Mucosa of rectum (tissue), 2 donors: Measurements from ENCODE around the gene SIRT1.
"Not testable (repeated sequence)": the region's sequence is repeated elsewhere in the genome, so short reads cannot be mapped to it uniquely, and the experiment has no call there.

Experiments
- H3K27ac ChIP-seq, 2 donors: one replicate each; pipeline ENCODE4 v1.7.0; 2013; ENCODE audit warnings: inconsistent platforms in 2 of 2, low read depth in 2 of 2, low read length in 2 of 2
- H3K27me3 ChIP-seq, 2 donors: one replicate each; pipeline ENCODE4 v1.7.0; 2013; ENCODE audit warnings: low read length in 2 of 2; ENCODE audit not compliant: control insufficient read depth in 2 of 2, insufficient read depth in 2 of 2
- H3K36me3 ChIP-seq, 2 donors: one replicate each; pipeline ENCODE4 v1.7.0; 2013; ENCODE audit warnings: low read length in 2 of 2; ENCODE audit not compliant: control insufficient read depth in 2 of 2, insufficient read depth in 2 of 2
- H3K4me1 ChIP-seq, 2 donors: one replicate each; pipeline ENCODE4 v1.7.0; 2013; ENCODE audit warnings: low read length in 2 of 2, mild to moderate bottlenecking in 1 of 2; ENCODE audit not compliant: control insufficient read depth in 2 of 2, insufficient read depth in 2 of 2
- H3K4me3 ChIP-seq, 2 donors: one replicate each; pipeline ENCODE4 v1.7.0; 2013; ENCODE audit warnings: low read length in 2 of 2
- H3K9ac ChIP-seq, 2 donors: one replicate each; pipeline ENCODE4 v1.7.0; 2013; ENCODE audit warnings: low read length in 2 of 2, low read depth in 1 of 2, mild to moderate bottlenecking in 1 of 2
- H3K9me3 ChIP-seq, 2 donors: one replicate each; pipeline ENCODE4 v1.7.0; 2013; ENCODE audit warnings: low read length in 2 of 2; ENCODE audit not compliant: control insufficient read depth in 2 of 2
- donor health status: healthy.
- donor health status: Normal muscosa, but diverticular disease.

The SIRT1 gene

DNA sequence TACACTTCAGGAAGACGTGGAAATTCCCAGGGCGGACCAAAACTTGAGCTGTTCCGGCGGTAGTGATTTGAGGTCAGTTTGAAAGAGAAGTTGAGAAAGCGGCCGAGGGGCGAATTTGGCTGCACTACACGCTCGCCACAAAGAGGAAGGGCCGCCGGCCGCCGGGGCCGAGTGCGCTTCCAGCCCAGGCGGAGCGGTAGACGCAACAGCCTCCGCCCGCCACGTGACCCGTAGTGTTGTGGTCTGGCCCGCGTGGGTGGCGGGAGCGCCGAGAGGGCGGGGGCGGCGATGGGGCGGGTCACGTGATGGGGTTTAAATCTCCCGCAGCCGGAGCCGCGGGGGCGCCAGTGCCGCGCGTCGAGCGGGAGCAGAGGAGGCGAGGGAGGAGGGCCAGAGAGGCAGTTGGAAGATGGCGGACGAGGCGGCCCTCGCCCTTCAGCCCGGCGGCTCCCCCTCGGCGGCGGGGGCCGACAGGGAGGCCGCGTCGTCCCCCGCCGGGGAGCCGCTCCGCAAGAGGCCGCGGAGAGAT is at the start of gene SIRT1:
Gene SIRT1, plus strand, starts transcription at position 344 of the 529 bp plus-strand sequence. Its CDS starts 66 bp downstream, at position 410.
- peak within 1 kb of the TSS; percentile 88 to 91 for H3K27ac ChIP-seq
- H3K4me1 ChIP-seq, result peaks cover 2 to 9% of the 10 kb centered on the region in 2 donors
- no peaks in the 10 kb centered on the region for H3K27me3 ChIP-seq
- peak within 1 kb of the TSS; percentile 80 to 94 for H3K4me3 ChIP-seq
- peak within 1 kb of the TSS; percentile 55 to 84 for H3K9ac ChIP-seq
- no peaks in the 10 kb centered on the region for H3K9me3 ChIP-seq
- peaks cover 18 to 20% of the 10 kb centered on the region in 2 donors for H3K36me3 ChIP-seq

DNA sequence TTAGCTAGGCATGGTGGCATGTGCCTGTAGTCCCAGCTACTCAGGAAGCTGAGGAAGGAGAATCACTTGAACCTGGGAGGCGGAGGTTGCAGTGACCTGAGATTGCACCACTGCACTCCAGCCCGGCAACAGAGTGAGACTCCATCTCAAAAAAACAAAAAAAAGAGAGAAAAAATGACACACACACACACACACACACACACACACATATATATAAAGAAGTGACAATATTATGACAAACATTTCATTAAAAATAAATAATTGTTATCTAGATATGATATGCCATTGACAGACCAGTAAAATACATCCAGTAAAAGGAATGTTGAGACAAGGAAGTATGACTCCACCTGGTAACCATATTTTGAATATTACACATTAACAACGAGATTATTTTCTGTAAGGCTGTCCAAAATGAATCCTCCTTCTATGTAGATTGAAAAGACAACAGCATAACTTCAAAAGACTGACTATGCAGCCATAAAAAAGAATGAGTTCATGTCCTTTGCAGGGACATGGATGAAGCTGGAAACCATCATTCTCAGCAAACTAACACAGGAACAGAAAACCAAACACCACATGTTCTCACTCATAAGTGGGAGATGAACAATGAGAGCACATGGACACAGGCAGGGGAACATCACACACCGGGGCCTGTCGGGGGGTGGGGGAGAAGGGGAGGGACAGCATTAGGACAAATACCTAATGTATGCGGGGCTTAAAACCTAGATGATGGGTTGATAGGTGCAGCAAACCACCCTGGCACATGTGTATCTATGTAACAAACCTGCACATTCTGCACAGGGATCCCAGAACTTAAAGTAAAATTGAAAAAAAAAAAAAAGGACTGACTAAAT is 48.7 kb upstream of the SIRT1 start:
- H3K27ac ChIP-seq, H3K4me3 ChIP-seq, H3K9me3 ChIP-seq, H3K4me1 ChIP-seq, H3K36me3 ChIP-seq, H3K9ac ChIP-seq, H3K27me3 ChIP-seq: not testable (repeated sequence)

DNA sequence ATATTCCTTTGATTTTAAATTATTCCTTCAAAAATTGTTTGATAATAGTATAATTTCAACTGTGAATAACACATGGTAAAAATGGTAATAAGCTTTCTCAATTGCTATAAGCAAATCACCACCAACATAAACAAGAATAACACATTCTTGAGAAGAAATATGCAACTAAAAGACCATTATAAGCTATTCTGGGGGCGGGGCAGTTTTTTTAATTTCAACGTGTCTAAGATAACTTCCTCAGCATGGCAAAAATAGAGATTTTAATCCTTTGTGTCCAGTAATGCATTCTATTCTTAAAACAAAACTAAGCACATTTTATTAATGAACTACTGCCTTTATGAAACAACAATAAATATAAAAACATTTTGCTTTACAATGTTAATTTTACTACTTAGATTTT is 48.0 kb upstream of the SIRT1 start:
- Histone ChIP-seq H3K36me3 (no peaks in the 10 kb centered on the region), H3K27me3 (no peaks in the 10 kb centered on the region), H3K9ac (no peak overlapping the region), H3K4me1 (no peaks in the 10 kb centered on the region), H3K27ac (no peak overlapping the region), H3K9me3 (no peaks in the 10 kb centered on the region), H3K4me3 (no peak overlapping the region)

DNA sequence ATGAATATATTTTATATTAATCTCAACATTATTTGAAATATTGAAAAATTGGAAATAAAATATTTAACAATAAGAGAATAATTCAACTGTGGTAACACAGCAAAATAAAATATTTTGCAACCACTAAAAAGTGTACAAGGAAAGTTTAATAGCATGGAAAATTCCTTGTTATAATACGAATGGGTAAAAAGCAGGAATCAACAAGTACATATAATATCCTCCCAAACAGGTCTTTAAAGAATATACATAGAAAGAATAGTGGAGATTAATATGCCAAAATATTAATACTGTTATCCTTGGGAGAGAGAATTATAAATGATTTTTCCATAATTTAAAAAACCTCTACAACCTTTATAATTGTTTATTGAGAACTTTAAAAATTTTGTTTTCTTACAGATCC is 47.5 kb upstream of the SIRT1 start:
- H3K4me3 ChIP-seq, result no peak overlapping the region
- no peak overlapping the region for H3K27ac ChIP-seq
- no peak overlapping the region for H3K9ac ChIP-seq
- H3K9me3 ChIP-seq, result no peaks in the 10 kb centered on the region
- H3K36me3 ChIP-seq, result no peaks in the 10 kb centered on the region
- H3K27me3 ChIP-seq, result no peaks in the 10 kb centered on the region
- H3K4me1 ChIP-seq, result no peaks in the 10 kb centered on the region

DNA sequence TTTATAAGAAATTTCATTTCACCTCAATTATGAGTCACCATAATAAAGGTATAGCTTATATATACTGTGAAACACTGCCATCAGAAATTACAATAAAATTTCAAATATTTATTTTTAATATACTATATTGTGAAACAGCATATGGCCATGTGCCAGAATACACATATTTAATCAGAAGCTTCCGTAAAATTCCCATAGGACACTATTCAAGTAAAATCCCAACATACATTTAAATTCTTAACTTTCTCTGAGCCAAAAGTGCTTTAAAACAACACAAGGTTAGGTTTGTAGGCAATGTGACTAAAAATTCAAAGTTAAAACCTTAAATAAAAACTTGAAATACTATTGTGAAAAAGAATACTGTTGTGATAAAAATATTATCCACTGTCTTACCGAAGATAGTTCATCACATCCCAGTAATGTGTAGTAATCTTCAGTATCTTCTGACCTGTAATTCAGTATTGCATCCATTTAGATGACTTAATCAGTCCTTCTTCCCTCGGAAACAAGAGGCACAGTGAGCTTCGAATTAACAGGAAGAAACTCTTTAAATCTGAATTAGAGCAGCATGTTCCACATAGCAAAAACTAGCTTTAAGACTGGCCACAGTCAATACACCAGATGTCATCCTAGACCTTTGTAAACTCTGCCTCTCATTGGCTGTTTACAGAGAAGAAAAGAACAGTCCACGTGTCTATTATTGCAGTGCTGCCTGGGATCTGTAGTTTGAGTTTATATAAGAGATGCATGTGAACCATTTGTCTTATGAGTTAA is 46.7 kb upstream of the SIRT1 start, which contains the start of gene DNAJC12:
Gene DNAJC12, minus strand, starts transcription at position 648 of the 774 bp plus-strand sequence. Its CDS starts 177 bp downstream, at position 471.
- H3K27ac ChIP-seq, result peak within 1 kb of the TSS; percentile 7 to 43

DNA sequence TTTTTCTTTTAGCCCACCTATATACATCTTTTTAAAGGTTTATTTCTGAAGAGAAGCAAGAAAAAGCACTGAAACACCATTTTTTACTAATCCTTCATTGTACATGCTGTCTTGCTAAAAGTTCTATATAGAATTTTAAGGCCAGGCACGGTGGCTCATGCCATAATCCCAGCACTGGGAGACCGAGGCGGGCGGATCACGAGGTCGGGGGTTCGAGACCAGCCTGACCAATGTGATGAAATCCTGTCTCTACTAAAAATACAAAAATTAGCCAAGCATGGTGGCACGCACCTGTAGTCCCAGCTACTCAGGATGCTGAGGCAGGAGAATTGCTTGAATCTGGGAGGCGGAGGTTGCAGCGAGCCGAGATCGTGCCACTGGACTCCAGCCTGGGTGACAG is 44.9 kb upstream of the SIRT1 start:
- H3K4me1 ChIP-seq, H3K36me3 ChIP-seq, H3K9ac ChIP-seq, H3K27ac ChIP-seq, H3K9me3 ChIP-seq, H3K4me3 ChIP-seq, H3K27me3 ChIP-seq: not testable (repeated sequence)

More for the DNA sequence above, 46.7 kb upstream of the SIRT1 start, which contains the start of gene DNAJC12:
- Histone ChIP-seq H3K36me3 (no peaks in the 10 kb centered on the region), H3K27me3 (no peaks in the 10 kb centered on the region), H3K4me1 (no peaks in the 10 kb centered on the region), H3K9me3 (no peaks in the 10 kb centered on the region), H3K9ac (peak within 1 kb of the TSS; percentile 36 to 66), H3K4me3 (peak within 1 kb of the TSS; percentile 49 to 65)

DNA sequence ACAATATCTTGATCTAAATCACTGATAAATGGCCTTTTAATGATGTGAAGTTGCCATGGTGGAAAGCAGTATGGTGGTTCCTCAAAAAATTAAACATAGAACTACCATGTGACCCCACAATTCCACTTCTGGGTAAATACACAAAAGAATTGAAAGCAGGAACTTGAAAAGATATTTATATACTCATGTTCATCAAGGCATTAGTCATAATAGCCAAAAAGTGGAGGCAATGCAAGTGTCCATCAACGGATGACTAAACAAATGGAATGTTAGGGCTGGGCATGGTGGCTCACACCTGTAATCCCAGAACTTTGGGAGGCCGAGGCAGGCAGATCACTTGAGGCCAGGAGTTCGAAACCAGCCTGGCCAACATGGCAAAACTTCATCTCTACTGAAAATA is 44.5 kb upstream of the SIRT1 start:
- no peaks in the 10 kb centered on the region for H3K27me3 ChIP-seq
- peaks cover 0 to 7% of the 10 kb centered on the region in 2 donors for H3K4me1 ChIP-seq
- H3K36me3 ChIP-seq, result no peaks in the 10 kb centered on the region
- no peak overlapping the region for H3K27ac ChIP-seq
- H3K9me3 ChIP-seq, result no peaks in the 10 kb centered on the region
- no peak overlapping the region for H3K9ac ChIP-seq
- no peak overlapping the region for H3K4me3 ChIP-seq

DNA sequence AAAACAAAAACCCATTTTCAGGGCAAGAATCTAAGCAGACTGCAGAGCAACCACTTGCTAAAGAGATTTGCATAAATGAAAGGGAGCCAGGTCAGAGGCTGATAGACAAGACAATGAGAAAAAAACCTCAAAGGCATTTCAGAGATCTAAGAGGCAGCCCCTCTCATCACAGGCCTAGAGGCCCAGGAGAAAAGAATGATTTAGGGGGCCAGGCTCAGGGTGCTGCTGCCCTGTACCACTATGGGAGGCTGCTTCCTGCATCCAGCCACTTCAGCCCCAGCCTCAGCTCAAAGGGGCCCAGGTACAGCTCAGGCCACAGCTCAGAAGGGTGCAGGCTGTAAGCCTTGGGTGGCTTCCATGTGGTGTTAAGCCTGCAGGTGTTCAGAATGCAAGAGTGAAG is 42.7 kb upstream of the SIRT1 start:
- Histone ChIP-seq H3K4me3 (no peak overlapping the region), H3K9ac (no peak overlapping the region), H3K27ac (no peak overlapping the region), H3K4me1 (peaks cover 0 to 7% of the 10 kb centered on the region in 2 donors), H3K36me3 (no peaks in the 10 kb centered on the region), H3K9me3 (no peaks in the 10 kb centered on the region), H3K27me3 (no peaks in the 10 kb centered on the region)

DNA sequence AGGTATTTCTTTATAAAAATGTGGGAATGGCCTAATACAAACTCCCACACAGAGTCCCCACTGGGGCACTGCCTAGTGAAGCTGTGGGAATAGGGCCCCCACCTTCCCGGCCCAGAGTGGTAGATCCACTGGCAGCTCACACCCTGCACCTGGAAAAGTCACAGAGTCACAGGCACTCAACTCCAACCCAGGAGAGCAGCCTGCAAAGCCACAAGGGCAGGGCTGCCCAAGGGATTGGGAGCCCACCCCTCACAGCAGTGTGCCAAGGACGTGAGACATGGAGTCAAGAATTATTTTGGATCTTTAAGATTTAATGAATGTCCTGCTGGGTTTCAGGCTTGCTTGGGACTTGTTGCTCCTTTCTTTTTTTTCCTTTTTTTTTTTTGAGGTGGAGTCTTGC is 41.2 kb upstream of the SIRT1 start:
- no peak overlapping the region for H3K4me3 ChIP-seq
- H3K9me3 ChIP-seq, result no peaks in the 10 kb centered on the region
- H3K27ac ChIP-seq, result peak overlapping the region in 1 of 2 donors; percentile 58
- peaks cover 0 to 7% of the 10 kb centered on the region in 2 donors for H3K4me1 ChIP-seq
- H3K27me3 ChIP-seq, result no peaks in the 10 kb centered on the region
- no peak overlapping the region for H3K9ac ChIP-seq
- no peaks in the 10 kb centered on the region for H3K36me3 ChIP-seq
